HL-60/S4 treated with retinoic acid at 250 ng/mL for 4 days and 3 days (cell line): ENCODE data around the gene COL18A1.
"Not testable (repeated sequence)": the region's sequence is repeated elsewhere in the genome, so short reads cannot be mapped to it uniquely, and the experiment has no call there.

Experiments
- in situ Hi-C: fragments of 300-500 bp; cut with MboI; formaldehyde crosslinking; loops from 2 replicates; pipeline ENCODE4 v1.7.0; 2022; ENCODE audit warnings: low sequenced_read_pairs

COL18A1 gene

GRCh38 chr21:45404730-45405270 lies at the start of gene COL18A1:
Gene COL18A1, plus strand, starts transcription at chr21:45405165. Its CDS starts 66 bp downstream, at chr21:45405231.
- in situ Hi-C loops, result no loop called here

GRCh38 chr21:45355573-45355972 lies 49.4 kb upstream of the COL18A1 start:
- in situ Hi-C loops, result no loop called here

GRCh38 chr21:45356251-45356650 lies 48.7 kb upstream of the COL18A1 start:
- in situ Hi-C loops, result no loop called here

- in situ Hi-C loops, result no loop called here
Observed at GRCh38 chr21:45356653-45357435, 48.1 kb upstream of the COL18A1 start.

- in situ Hi-C loops, result no loop called here
Observed at GRCh38 chr21:45357436-45358260, 47.3 kb upstream of the COL18A1 start.

GRCh38 chr21:45358261-45358670 lies 46.7 kb upstream of the COL18A1 start:
- in situ Hi-C loops, result no loop called here

- in situ Hi-C loops, result no loop called here
Observed at GRCh38 chr21:45358711-45359310, 46.2 kb upstream of the COL18A1 start.

- in situ Hi-C loops, result no loop called here
Observed at GRCh38 chr21:45359451-45360217, 45.3 kb upstream of the COL18A1 start.

- in situ Hi-C loops, result no loop called here
Observed at GRCh38 chr21:45361033-45361997, 43.6 kb upstream of the COL18A1 start.

- in situ Hi-C loops, result no loop called here
Observed at GRCh38 chr21:45362077-45362747, 42.8 kb upstream of the COL18A1 start.

- in situ Hi-C loops, result no loop called here
Observed at GRCh38 chr21:45362748-45363145, 42.2 kb upstream of the COL18A1 start.

- in situ Hi-C loops, result not testable (repeated sequence)
Observed at GRCh38 chr21:45363272-45363671, 41.7 kb upstream of the COL18A1 start.

GRCh38 chr21:45363921-45364467 lies 41.0 kb upstream of the COL18A1 start:
- in situ Hi-C loops, result no loop called here

- in situ Hi-C loops, result no loop called here
Observed at GRCh38 chr21:45364468-45365185, 40.3 kb upstream of the COL18A1 start.

GRCh38 chr21:45365186-45365607 lies 39.8 kb upstream of the COL18A1 start:
- in situ Hi-C loops, result no loop called here

- in situ Hi-C loops, result no loop called here
Observed at GRCh38 chr21:45365608-45366241, 39.2 kb upstream of the COL18A1 start.

GRCh38 chr21:45366476-45366875 lies 38.5 kb upstream of the COL18A1 start:
- in situ Hi-C loops, result no loop called here
